Hepatocyte (in vitro differentiated cells): Measurements from ENCODE around the gene KCTD6. TPM values are rescaled to one million over a fixed set of nuclear protein-coding genes. Genes with fewer than 3 reads are reported as not detected.
A peak's percentile ranks its signal among the peaks of the same experiment; 100 is the strongest.

ENCODE experiments used
- DNase-seq: peaks from one replicate; pipeline ENCODE4 v3.0.0-alpha.2; 2016; ENCODE audit warnings: low spot score
- H2AFZ ChIP-seq: fragments of 200-600 bp; sonication (generic); 2 replicates; pipeline ENCODE4 v1.6.0; 2016; ENCODE audit warnings: antibody characterized with exemption, mild to moderate bottlenecking
- H3K27ac ChIP-seq: fragments of 200-600 bp; sonication (generic); 2 replicates; pipeline ENCODE4 v1.5.1; 2016; ENCODE audit warnings: mild to moderate bottlenecking
- H3K27me3 ChIP-seq: fragments of 200-600 bp; sonication (generic); 2 replicates; pipeline ENCODE4 v1.6.1; 2016
- H3K36me3 ChIP-seq: fragments of 200-600 bp; sonication (generic); replicated peaks from 2 replicates; pipeline ENCODE4 v1.5.1; 2016; ENCODE audit warnings: low read depth; ENCODE audit not compliant: insufficient read depth
- H3K4me1 ChIP-seq: fragments of 200-600 bp; sonication (generic); 2 replicates; pipeline ENCODE4 v1.5.1; 2016; ENCODE audit warnings: mild to moderate bottlenecking, moderate library complexity; ENCODE audit not compliant: insufficient read depth
- H3K4me2 ChIP-seq: fragments of 200-600 bp; sonication (generic); 2 replicates; pipeline ENCODE4 v1.6.0; 2016
- H3K4me3 ChIP-seq: fragments of 200-600 bp; sonication (generic); 2 replicates; pipeline ENCODE4 v1.5.1; 2016; ENCODE audit warnings: mild to moderate bottlenecking
- H3K79me2 ChIP-seq: fragments of 200-600 bp; sonication (generic); 2 replicates; pipeline ENCODE4 v1.6.0; 2017; ENCODE audit warnings: mild to moderate bottlenecking
- H3K9me2 ChIP-seq: fragments of 200-600 bp; sonication (generic); replicated peaks from 2 replicates; pipeline ENCODE4 v1.6.0; 2017; ENCODE audit warnings: mild to moderate bottlenecking; ENCODE audit not compliant: insufficient read depth
- H3K9me3 ChIP-seq: fragments of 200-600 bp; sonication (generic); 2 replicates; pipeline ENCODE4 v1.5.1; 2016; ENCODE audit warnings: low read depth, mild to moderate bottlenecking
- H4K20me1 ChIP-seq: fragments of 200-600 bp; sonication (generic); 2 replicates; pipeline ENCODE4 v1.6.0; 2016; ENCODE audit warnings: mild to moderate bottlenecking; ENCODE audit not compliant: insufficient read depth, poor library complexity, severe bottlenecking
- EZH2 ChIP-seq: fragments of 200-600 bp; sonication (generic); IDR thresholded peaks from 2 replicates; pipeline ENCODE4 v1.6.1; 2016; ENCODE audit warnings: antibody characterized with exemption, mild to moderate bottlenecking, borderline replicate concordance
- EZH2phosphoT487 ChIP-seq: fragments of 200-600 bp; sonication (generic); IDR thresholded peaks from one replicate; pipeline ENCODE4 v1.6.1; 2018; ENCODE audit warnings: antibody characterized with exemption, mild to moderate bottlenecking, low read depth, moderate library complexity; ENCODE audit not compliant: unreplicated experiment, severe bottlenecking
- WGBS: methylation state at CpG from one replicate; pipeline ENCODE4 v1.1.6; 2016; ENCODE audit warnings: low lambda C conversion rate; ENCODE audit errors: missing lambda C conversion rate; 5-methylcytosine and 5-hydroxymethylcytosine counted together
- polyA plus RNA-seq: library from polyadenylated mRNA; unstranded; fragments of >200 nt; fragmentation: Nextera tagmentation; extraction: Ambion mirVana; gene quantifications from 2 replicates; pipeline ENCODE4 v1.2.1, GENCODE V29; 2016
- total RNA-seq: library from RNA; depleted of rRNA; stranded (reverse); fragments of >200 nt; gene quantifications from 2 replicates; pipeline ENCODE4 v1.2.3, GENCODE V29; 2014
- TF ChIP-seq, protein P1 (sequence below): fragments of 200-600 bp; sonication (generic); IDR thresholded peaks from 2 replicates; pipeline ENCODE4 v1.5.1; 2016; ENCODE audit warnings: antibody characterized with exemption, mild to moderate bottlenecking; ENCODE audit not compliant: poor library complexity

The KCTD6 gene
- total and polyA plus RNA-seq, 2 experiments from 2014 or later, result 13.8 to 18.9 TPM

DNA sequence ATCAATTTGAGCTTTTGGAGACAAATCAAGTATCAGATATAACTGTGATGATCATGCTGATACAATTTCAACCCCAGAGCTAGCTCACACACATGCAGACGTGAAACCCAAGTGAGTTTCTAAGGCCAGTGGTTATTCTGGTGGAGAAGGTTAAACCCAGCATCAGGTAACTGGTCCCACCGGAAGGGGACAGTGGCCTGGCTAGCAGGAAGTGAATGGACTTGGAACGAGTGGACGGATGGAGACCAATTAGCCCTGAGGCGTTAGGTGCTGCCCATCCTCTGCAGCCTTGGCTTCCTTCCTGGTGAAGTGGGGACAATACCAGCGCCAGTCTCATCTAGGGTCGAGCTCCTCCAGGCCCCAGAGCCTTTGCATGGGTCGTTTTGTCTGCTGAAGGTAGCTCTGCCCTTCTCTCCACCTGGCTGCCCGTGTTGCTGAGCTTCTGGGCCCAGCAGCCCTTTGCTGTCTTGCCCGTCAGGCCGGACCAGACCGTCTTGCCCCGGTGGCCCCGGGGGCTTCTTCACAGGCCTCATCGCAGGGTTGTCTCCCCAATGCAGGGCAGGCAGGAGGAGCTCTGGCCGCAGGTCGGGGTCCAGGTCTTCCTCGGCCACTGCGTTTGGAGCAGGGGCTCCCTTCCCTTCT, 915 bp upstream of the KCTD6 start:
- TF ChIP-seq, protein P1, sequence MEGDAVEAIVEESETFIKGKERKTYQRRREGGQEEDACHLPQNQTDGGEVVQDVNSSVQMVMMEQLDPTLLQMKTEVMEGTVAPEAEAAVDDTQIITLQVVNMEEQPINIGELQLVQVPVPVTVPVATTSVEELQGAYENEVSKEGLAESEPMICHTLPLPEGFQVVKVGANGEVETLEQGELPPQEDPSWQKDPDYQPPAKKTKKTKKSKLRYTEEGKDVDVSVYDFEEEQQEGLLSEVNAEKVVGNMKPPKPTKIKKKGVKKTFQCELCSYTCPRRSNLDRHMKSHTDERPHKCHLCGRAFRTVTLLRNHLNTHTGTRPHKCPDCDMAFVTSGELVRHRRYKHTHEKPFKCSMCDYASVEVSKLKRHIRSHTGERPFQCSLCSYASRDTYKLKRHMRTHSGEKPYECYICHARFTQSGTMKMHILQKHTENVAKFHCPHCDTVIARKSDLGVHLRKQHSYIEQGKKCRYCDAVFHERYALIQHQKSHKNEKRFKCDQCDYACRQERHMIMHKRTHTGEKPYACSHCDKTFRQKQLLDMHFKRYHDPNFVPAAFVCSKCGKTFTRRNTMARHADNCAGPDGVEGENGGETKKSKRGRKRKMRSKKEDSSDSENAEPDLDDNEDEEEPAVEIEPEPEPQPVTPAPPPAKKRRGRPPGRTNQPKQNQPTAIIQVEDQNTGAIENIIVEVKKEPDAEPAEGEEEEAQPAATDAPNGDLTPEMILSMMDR, result no peak
- TF ChIP-seq EZH2phosphoT487 (no peak), EZH2 (no peak)
- Histone ChIP-seq H3K4me1 (peaks cover 27% of the 10 kb centered on the region), H3K9me2 (no peaks in the 10 kb centered on the region), H3K9me3 (no peaks in the 10 kb centered on the region), H3K4me3 (peak overlapping the region; percentile 15), H3K79me2 (peaks cover 37% of the 10 kb centered on the region), H2AFZ (peak overlapping the region; percentile 96), H4K20me1 (peaks cover 13% of the 10 kb centered on the region), H3K4me2 (peak overlapping the region; percentile 78), H3K27me3 (no peaks in the 10 kb centered on the region), H3K27ac (peak overlapping the region; percentile 58), H3K36me3 (no peaks in the 10 kb centered on the region)
- WGBS, result 84% methylated on average over 19 of the region's 19 CpGs
- DNase-seq, result no peak

DNA sequence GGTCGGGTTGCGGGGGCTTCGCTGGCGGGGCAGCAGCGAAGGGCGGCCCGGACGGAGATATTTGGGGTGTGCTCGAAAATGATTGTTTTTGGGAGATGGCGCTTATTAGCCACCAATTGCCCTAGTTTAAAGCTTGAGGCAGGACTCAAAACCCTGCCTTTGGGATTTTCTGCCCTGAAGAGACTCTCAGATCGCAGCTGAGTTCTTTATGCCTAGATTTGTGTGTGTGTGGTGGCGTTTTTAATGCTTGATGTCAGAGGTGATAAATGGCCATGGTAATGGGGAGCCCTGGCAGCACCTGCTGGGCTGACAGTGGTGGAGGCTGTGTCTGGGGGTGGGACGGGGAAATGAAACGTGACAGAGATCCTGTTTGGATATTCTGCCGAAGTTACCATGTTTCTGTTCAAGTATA, 604 bp downstream of the KCTD6 start:
- Histone ChIP-seq H3K36me3 (no peaks in the 10 kb centered on the region), H2AFZ (peak overlapping the region; percentile 67), H3K27me3 (no peaks in the 10 kb centered on the region), H3K4me2 (peak overlapping the region; percentile 95), H3K9me3 (no peaks in the 10 kb centered on the region), H3K4me3 (peak overlapping the region; percentile 81), H3K79me2 (peaks cover 48% of the 10 kb centered on the region), H3K27ac (peak overlapping the region; percentile 71), H4K20me1 (peaks cover 20% of the 10 kb centered on the region), H3K4me1 (peaks cover 34% of the 10 kb centered on the region), H3K9me2 (no peaks in the 10 kb centered on the region)
- no peak for DNase-seq
- TF ChIP-seq EZH2phosphoT487 (no peak), EZH2 (no peak)
- TF ChIP-seq, protein P1, result no peak
- WGBS, result 4% methylated on average over 13 of the region's 15 CpGs

DNA sequence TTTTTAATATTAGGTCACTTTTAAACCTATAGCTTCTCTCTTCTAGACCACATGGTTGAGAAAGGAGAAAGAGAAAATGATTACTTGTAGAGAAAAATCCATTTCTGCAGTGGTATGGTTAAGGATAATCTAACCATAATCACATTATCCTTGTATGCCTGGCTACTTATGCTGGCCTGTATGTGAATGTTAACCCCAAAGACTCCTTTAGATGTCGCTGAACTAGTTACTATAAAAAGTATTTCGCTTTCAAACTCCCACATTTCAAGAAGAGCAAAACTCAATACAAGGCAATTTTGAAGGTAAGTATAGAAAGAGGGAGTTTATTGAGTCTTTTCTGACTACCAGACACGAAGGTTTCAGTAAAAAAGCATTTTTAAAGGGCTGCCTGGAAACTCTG, 2.2 kb downstream of the KCTD6 start:
- no peak for DNase-seq
- H3K36me3 ChIP-seq, result no peaks in the 10 kb centered on the region
- no peak overlapping the region for H3K4me3 ChIP-seq
- H2AFZ ChIP-seq, result no peak overlapping the region
- H3K9me3 ChIP-seq, result no peaks in the 10 kb centered on the region
- peaks cover 34% of the 10 kb centered on the region for H3K4me1 ChIP-seq
- H3K4me2 ChIP-seq, result peak overlapping the region; percentile 95
- H4K20me1 ChIP-seq, result peaks cover 20% of the 10 kb centered on the region
- WGBS, result 40% methylated on average over 3 of the region's 3 CpGs
- no peaks in the 10 kb centered on the region for H3K27me3 ChIP-seq
- H3K9me2 ChIP-seq, result no peaks in the 10 kb centered on the region
- no peak for TF ChIP-seq EZH2phosphoT487
- TF ChIP-seq, protein P1, result peak; percentile 18
- H3K79me2 ChIP-seq, result peaks cover 63% of the 10 kb centered on the region
- H3K27ac ChIP-seq, result no peak overlapping the region
